ENCODE results near the gene ZNF385A.

Gene ZNF385A

DNA sequence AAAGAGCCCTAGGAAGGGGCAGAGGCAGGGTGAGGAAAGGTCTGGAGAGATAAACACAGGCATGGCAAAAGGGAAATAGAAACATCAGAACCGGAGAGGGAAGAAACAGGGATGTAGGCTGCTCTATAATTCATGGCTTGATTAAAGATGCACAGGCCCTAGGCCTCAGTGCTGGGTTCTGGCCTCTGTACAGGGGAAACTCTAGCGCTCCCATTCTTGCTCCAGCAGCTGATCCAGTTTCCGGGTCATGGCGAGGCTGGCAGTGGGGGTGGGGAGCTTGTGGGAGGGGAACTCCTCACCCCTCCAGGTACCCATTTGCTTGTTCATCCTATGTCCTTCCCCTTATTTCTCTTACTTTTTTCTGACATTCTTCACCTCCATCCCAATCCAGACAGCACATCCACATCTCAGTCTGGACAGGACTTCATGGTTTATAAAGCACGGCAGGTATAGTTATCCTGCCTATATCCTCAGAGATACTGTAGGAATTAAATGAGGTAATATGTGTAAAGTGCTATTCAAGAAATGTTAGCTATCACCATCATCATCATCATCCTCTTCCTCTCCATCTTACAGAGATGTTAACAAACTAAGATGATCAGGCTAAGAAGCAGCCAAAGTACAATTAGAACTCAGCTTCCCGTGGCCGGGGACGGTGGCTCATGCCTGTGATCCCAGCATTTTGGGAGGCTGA lies 12.3 kb downstream of the ZNF385A start:
- H3K4me3 ChIP-seq (ENCODE audit: low read length) = no peak overlapping the region
- TF ChIP-seq, protein P1, sequence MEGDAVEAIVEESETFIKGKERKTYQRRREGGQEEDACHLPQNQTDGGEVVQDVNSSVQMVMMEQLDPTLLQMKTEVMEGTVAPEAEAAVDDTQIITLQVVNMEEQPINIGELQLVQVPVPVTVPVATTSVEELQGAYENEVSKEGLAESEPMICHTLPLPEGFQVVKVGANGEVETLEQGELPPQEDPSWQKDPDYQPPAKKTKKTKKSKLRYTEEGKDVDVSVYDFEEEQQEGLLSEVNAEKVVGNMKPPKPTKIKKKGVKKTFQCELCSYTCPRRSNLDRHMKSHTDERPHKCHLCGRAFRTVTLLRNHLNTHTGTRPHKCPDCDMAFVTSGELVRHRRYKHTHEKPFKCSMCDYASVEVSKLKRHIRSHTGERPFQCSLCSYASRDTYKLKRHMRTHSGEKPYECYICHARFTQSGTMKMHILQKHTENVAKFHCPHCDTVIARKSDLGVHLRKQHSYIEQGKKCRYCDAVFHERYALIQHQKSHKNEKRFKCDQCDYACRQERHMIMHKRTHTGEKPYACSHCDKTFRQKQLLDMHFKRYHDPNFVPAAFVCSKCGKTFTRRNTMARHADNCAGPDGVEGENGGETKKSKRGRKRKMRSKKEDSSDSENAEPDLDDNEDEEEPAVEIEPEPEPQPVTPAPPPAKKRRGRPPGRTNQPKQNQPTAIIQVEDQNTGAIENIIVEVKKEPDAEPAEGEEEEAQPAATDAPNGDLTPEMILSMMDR (conservative IDR thresholded peaks at IDR 0.05; ENCODE audit: low read length) = no peak
- DNase-seq (ENCODE audit: low read depth) = no peak

DNA sequence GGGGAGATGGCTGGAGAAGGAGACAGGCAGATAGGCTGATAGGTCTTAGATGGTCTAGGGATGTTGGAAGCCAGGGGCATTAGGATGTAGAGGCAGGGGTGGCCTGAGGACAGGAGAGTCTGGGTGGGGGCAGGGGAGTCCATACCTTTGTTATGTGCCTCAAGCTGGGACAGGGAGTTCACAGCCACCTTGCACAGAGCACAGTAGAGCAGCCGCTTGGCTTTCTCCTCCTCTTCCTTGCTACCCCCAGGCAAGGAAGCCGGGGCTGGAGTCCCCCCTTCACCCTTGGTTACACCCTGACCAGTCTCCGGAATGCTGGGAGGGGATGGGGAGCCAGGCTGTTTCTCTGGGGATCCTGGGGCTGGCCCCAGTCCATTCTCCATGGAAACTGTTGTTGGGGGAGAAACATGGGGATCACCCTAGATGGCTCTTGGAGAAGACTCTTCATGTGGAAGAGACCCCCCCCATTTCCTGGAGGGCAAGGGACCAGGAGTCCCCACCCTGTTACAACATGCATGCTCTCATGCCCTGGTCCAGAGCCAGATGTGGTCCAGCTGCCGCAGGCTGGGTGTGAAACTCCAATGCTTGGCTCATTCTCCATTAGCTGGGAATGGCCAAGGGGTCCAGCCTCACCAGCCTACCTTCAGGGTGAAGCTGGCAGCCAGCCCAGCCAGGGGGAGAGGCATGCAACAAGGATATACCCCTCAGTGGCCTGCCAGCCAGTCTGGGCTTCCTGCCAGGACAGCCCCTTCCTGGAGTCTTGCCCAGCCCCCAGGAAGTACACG lies 13.0 kb downstream of the ZNF385A start:
- H3K4me3 ChIP-seq (ENCODE audit: low read length) = no peak overlapping the region
- peak; percentile 54 for DNase-seq (ENCODE audit: low read depth)
- TF ChIP-seq, protein P1 (conservative IDR thresholded peaks at IDR 0.05; ENCODE audit: low read length) = no peak

GRCh38 chr12:54370171-54370730 lies 14.3 kb downstream of the ZNF385A start:
- TF ChIP-seq, protein P1 (conservative IDR thresholded peaks at IDR 0.05; ENCODE audit: low read length) = peak; percentile 80
- H3K4me3 ChIP-seq (ENCODE audit: low read length) = peak overlapping the region; percentile 59
- DNase-seq (ENCODE audit: low read depth) = peak; percentile 81

DNA sequence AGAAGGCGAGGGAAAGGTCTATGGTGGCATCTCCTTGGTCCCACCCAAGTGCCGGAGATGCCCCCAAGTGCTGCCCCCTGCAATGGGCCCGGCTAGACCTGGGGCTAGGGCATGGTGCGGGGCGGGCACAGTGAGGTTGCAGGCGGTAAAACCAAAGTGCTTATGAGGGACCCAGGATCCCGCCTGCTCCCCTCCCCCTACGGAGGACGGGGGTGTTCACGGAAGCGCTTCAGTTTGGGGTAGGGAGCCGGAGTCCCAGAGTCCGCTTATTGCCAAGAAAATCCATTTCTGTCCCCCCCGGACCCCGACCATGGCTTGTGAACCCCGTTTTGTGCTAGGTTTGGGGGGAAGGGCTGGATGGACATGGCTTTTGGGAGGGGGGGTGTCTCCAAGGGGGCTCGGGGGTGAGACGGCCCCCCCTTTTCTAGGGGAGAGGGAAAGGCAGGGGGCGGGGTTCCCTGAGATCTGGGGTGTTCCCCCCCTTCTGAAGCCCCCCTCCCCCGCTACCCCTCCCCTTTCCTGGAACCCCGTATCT lies 14.9 kb downstream of the ZNF385A start:
- DNase-seq (ENCODE audit: low read depth) = no peak
- TF ChIP-seq, protein P1 (conservative IDR thresholded peaks at IDR 0.05; ENCODE audit: low read length) = no peak
- H3K4me3 ChIP-seq (ENCODE audit: low read length) = peak overlapping the region; percentile 22

DNA sequence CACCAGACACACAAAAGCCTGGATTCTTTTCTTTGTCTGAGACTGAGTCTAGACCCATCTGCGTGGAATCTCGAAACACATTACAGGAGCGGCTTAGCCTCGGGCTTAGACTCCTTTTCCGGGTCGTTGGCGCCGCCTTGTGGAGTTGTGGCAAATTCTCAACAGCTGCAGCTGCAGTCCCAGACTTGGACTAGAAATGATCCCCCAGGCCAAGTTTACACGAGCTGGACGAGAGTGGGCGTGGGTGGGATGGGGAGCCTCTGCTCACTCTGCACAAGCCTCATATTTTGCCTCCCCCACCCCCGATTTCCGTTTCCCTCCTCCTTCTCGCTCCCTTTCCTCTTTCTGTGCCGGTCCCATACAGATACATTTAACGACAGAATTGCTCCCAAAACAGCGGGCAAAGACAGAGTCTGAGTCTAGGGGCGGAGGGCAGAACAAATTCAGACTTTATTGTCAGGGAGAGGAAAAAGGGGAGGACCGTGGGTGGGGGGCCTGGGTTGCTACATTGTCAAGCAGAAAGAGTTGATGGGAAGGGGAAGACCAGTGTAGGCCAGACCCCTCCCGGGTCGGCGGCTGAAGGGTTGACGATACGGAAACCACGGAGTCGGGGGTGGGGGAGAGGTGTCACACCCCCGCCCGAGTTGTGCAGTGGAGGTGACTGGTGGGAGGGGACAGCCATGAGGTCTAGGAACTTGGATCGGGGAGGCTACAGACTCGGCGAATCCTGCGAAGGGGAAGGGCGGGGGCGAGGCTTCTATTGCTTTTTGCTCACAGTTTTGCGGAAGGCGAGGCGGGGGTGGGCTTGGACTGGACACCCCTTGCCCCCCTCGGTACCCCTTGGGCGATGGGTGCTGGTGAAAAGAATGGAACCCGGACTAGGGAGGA lies 15.6 kb downstream of the ZNF385A start:
- TF ChIP-seq, protein P1 (conservative IDR thresholded peaks at IDR 0.05; ENCODE audit: low read length) = peak; percentile 87
- H3K4me3 ChIP-seq (ENCODE audit: low read length) = peak overlapping the region; percentile 17
- peak; percentile 83 for DNase-seq (ENCODE audit: low read depth)

DNA sequence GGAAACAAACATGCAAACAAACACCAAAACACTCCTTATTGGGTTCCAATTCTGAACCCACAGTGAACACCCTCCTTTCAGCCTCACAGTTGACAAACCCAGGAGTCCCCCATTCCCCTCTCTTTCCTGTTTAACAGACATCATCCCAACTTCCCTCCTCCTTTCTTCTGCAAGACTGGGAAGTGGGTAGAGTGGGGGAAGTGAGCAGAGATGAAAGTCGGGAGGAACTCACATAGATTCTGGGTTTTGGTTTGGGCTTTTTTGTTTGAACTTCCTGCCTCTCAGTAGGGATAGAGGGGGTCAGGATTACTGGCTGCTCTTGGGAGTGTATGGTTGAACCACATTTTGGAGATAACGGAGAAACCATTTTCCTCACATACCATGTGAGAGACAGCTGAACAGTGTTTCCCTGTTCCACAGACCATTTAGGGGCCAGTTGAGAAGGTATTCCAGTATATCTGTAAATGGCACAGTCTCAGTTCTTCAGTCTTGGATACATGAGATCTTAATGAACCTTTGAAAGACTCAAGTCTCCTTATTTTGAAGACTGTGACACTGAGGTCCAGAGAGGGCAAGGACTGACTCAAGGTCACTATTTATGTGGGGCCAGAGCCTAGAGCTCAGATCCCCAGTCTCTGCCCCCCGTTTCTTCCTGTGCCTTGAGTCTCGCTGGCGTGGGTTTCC lies 16.4 kb downstream of the ZNF385A start:
- TF ChIP-seq, protein P1 (conservative IDR thresholded peaks at IDR 0.05; ENCODE audit: low read length) = no peak
- no peak for DNase-seq (ENCODE audit: low read depth)
- H3K4me3 ChIP-seq (ENCODE audit: low read length) = no peak overlapping the region

Measured in AG10803 (cell line).